ENCODE data around the gene ELN.

- TF ChIP-seq CTCF (IDR thresholded peaks at IDR 0.05) (no peak), POLR2A (IDR thresholded peaks at IDR 0.05) (no peak)
Observed at GRCh38 chr7:74000489-74001149, 27.4 kb upstream of the ELN start.
